Endothelial cell of umbilical vein (primary cell): ENCODE data around the gene OR1J4. TPM values are rescaled to one million over a fixed set of nuclear protein-coding genes. Genes with fewer than 3 reads are reported as not detected.

Experiments used
- BruUV-seq: library from RNA; stranded (reverse); fragments of 400-500 nt; replicated peaks from 2 replicates; lab custom pipeline; 2021; lab: Mats Ljungman, UMichigan
- CTCF ChIA-PET: fragments of 300-600, 350-600 bp; sonication (Branson Sonifier 250); formaldehyde crosslinking; loops from one replicate; lab custom pipeline; 2021; ENCODE audit warnings: antibody characterized with exemption, inconsistent platforms; lab: Charles Lee
- POLR2A ChIA-PET: fragments of 300-600, 350-600 bp; sonication (Branson Sonifier 250); formaldehyde crosslinking; loops from one replicate; lab custom pipeline; 2021; ENCODE audit warnings: antibody characterized with exemption, inconsistent platforms; lab: Charles Lee
- DNase-seq: peaks from one replicate; pipeline ENCODE4 v3.0.0-alpha.2; 2011; ENCODE audit warnings: low read depth, low spot score
- FAIRE-seq: peaks from 2 replicates; lab custom pipeline; 2011; peaks lifted over from hg19 to GRCh38; lab: Jason Lieb, UNC
- H2AFZ ChIP-seq: 2 replicates; pipeline ENCODE4 v1.6.0; 2012; ENCODE audit warnings: low read depth, low read length, control low read depth, inconsistent platforms
- H3K27ac ChIP-seq: 2 replicates; pipeline ENCODE4 v1.5.1; 2011; ENCODE audit warnings: low read depth, mild to moderate bottlenecking, control low read depth, low read length, moderate library complexity; ENCODE audit not compliant: insufficient read depth
- H3K27me3 ChIP-seq, 2 experiments: 2 replicates each; pipeline versions ENCODE4 v1.6.0 to v1.6.1; 2011; ENCODE audit warnings: low read length in 2 of 2, mixed read lengths in 1 of 2; ENCODE audit not compliant: control insufficient read depth in 2 of 2, insufficient read depth in 2 of 2
- H3K36me3 ChIP-seq, 2 experiments: 2 replicates in 1 of 2; 3 replicates in 1 of 2; pipeline ENCODE4 v1.5.1; 2011; ENCODE audit warnings: low read length in 2 of 2, mild to moderate bottlenecking in 1 of 2, moderate library complexity in 1 of 2; ENCODE audit not compliant: control insufficient read depth in 2 of 2, insufficient read depth in 2 of 2; ENCODE audit errors: extremely low read depth in 1 of 2
- H3K4me1 ChIP-seq: 3 replicates; pipeline ENCODE4 v1.5.1; 2011; ENCODE audit warnings: mild to moderate bottlenecking, low read length; ENCODE audit not compliant: control insufficient read depth, insufficient read depth; ENCODE audit errors: extremely low read depth
- H3K4me2 ChIP-seq: 2 replicates; pipeline ENCODE4 v1.6.1; 2011; ENCODE audit warnings: low read length, control low read depth, mixed read lengths; ENCODE audit not compliant: insufficient read depth
- H3K4me3 ChIP-seq, 3 experiments: fragments of 200-600 bp in 1 of 3; sonication (generic), shearing (Covaris generic) in 1 of 3; replicated peaks in 1 of 3; 2 replicates each; pipeline ENCODE4 v1.5.1; 2011 to 2016; ENCODE audit warnings: control low read depth in 3 of 3, low read length in 3 of 3, mild to moderate bottlenecking in 2 of 3, inconsistent platforms in 1 of 3, low read depth in 1 of 3, moderate library complexity in 1 of 3; ENCODE audit not compliant: insufficient read depth in 1 of 3
- H3K79me2 ChIP-seq: 2 replicates; pipeline ENCODE4 v1.6.0; 2012; ENCODE audit warnings: low read length, inconsistent platforms; ENCODE audit not compliant: control insufficient read depth, insufficient read depth
- H3K9ac ChIP-seq: replicated peaks from 2 replicates; pipeline ENCODE3; 2011; ENCODE audit warnings: low read length, control low read depth; ENCODE audit not compliant: insufficient read depth; ENCODE audit errors: extremely low read depth
- H3K9me1 ChIP-seq: replicated peaks from 3 replicates; pipeline ENCODE4 v1.6.0; 2011; ENCODE audit warnings: mild to moderate bottlenecking, low read length; ENCODE audit not compliant: control insufficient read depth, insufficient read depth; ENCODE audit errors: extremely low read depth
- H3K9me3 ChIP-seq: replicated peaks from 2 replicates; pipeline ENCODE4 v1.5.1; 2012; ENCODE audit warnings: low read length, inconsistent platforms; ENCODE audit not compliant: control insufficient read depth, insufficient read depth
- H4K20me1 ChIP-seq: replicated peaks from 2 replicates; pipeline ENCODE3; 2011; ENCODE audit warnings: mild to moderate bottlenecking, low read length; ENCODE audit not compliant: control insufficient read depth, insufficient read depth; ENCODE audit errors: extremely low read depth
- EZH2 ChIP-seq: IDR thresholded peaks from 2 replicates; pipeline ENCODE4 v1.6.1; 2012; ENCODE audit warnings: borderline replicate concordance, low read depth, mild to moderate bottlenecking, moderate library complexity, low read length, inconsistent platforms; ENCODE audit not compliant: severe bottlenecking
- FOS ChIP-seq: IDR thresholded peaks from 2 replicates; pipeline ENCODE4 v1.6.1; 2011; ENCODE audit warnings: mild to moderate bottlenecking, low read length, moderate library complexity, borderline replicate concordance; ENCODE audit not compliant: insufficient read depth
- GATA2 ChIP-seq: IDR thresholded peaks from 2 replicates; pipeline ENCODE4 v1.7.0; 2011; ENCODE audit warnings: low read depth, mild to moderate bottlenecking, moderate library complexity, mixed read lengths, low read length; ENCODE audit not compliant: insufficient read length, insufficient read depth
- JUN ChIP-seq: IDR thresholded peaks from 2 replicates; pipeline ENCODE4 v1.6.1; 2011; ENCODE audit warnings: borderline replicate concordance, low read depth; ENCODE audit not compliant: insufficient read length, insufficient read depth
- MYC ChIP-seq: IDR thresholded peaks from one replicate; pipeline ENCODE4 v1.6.1; 2011; ENCODE audit warnings: mild to moderate bottlenecking, low read depth, low read length
- POLR2A ChIP-seq: IDR thresholded peaks from 2 replicates; pipeline ENCODE4 v1.6.1; 2012; ENCODE audit warnings: low read depth, mild to moderate bottlenecking, control low read depth, low read length
- POLR2AphosphoS5 ChIP-seq: IDR thresholded peaks from 2 replicates; pipeline ENCODE4 v1.6.1; 2012; ENCODE audit warnings: low read depth, mild to moderate bottlenecking, control low read depth, low read length, moderate library complexity; ENCODE audit not compliant: insufficient read depth
- dilution Hi-C: fragments of 300-500 bp; cut with MboI; formaldehyde crosslinking; loops from one replicate; pipeline ENCODE4 v1.15.0; 2019; ENCODE audit warnings: low sequenced_read_pairs; ENCODE audit not compliant: extremely low pct_ligation_motif_present
- intact Hi-C: fragments of 100-400 bp; cut with micrococcal nuclease; formaldehyde crosslinking; loops from one replicate; pipeline ENCODE4 v1.10.0; 2022
- polyA plus RNA-seq, 4 experiments: library from polyadenylated mRNA; depleted of rRNA in 3 of 4; stranded (reverse) in 3 of 4; unstranded in 1 of 4; fragments of >200 nt; gene quantifications; 2 replicates each; pipeline versions ENCODE4 v1.2.1 to v1.2.3, GENCODE V29; 2011 to 2012; ENCODE audit warnings: missing spikeins in 1 of 4
- total RNA-seq: library from RNA; stranded (reverse); gene quantifications from 2 replicates; pipeline ENCODE4 v1.2.3, GENCODE V29; 2021
- TF ChIP-seq, protein P1 (sequence below): IDR thresholded peaks from 2 replicates; pipeline ENCODE4 v1.6.1; 2011; ENCODE audit not compliant: insufficient read depth, insufficient read length
- TF ChIP-seq, protein P2 (sequence below), 2 donors: IDR thresholded peaks; 1 replicate in 1 of 2; 2 replicates in 1 of 2; pipeline ENCODE4 v1.5.1; 2011; ENCODE audit warnings: low read length in 2 of 2, mild to moderate bottlenecking in 2 of 2, moderate library complexity in 2 of 2, control low read depth in 1 of 2, inconsistent platforms in 1 of 2, low read depth in 1 of 2; ENCODE audit not compliant: insufficient read depth in 1 of 2; ENCODE audit errors: extremely low read depth in 1 of 2

The OR1J4 gene
- total and polyA plus RNA-seq, 2 donors (not counting 3 experiments of a cell fraction or from before 2014, with no cell fraction given), result not detected

- no peak overlapping the region for H2AFZ ChIP-seq
- no peaks in the 10 kb centered on the region for H3K79me2 ChIP-seq
- DNase-seq, result no peak
- H3K36me3 ChIP-seq, result no peaks in the 10 kb centered on the region
- no peaks in the 10 kb centered on the region for H3K9me1 ChIP-seq
- CTCF ChIA-PET, result interaction anchor here (1.4 to 3.8 kb wide), 2 partner anchors 11 to 19 kb away, joined by 3 to 26 read pairs; no protein-coding TSS in a partner anchor
- POLR2A ChIA-PET, result no interaction called here
- FAIRE-seq, result no peak
- H3K4me2 ChIP-seq, result no peak overlapping the region
- dilution Hi-C loops (no loop called here), intact Hi-C loops (no loop called here)
- H3K4me1 ChIP-seq, result no peaks in the 10 kb centered on the region
- no peaks in the 10 kb centered on the region for H4K20me1 ChIP-seq
- H3K4me3 ChIP-seq, result no peak overlapping the region
- no peak overlapping the region for H3K9ac ChIP-seq
- H3K27ac ChIP-seq, result no peak overlapping the region
- peaks cover 6 to 8% of the 10 kb centered on the region in 2 experiments for H3K27me3 ChIP-seq
- H3K9me3 ChIP-seq, result no peaks in the 10 kb centered on the region
- no TSS peak for BruUV-seq
- TF ChIP-seq EZH2 (no peak), POLR2AphosphoS5 (no peak), MYC (no peak), POLR2A (no peak), GATA2 (no peak), JUN (no peak), FOS (no peak)
- TF ChIP-seq, protein P1, sequence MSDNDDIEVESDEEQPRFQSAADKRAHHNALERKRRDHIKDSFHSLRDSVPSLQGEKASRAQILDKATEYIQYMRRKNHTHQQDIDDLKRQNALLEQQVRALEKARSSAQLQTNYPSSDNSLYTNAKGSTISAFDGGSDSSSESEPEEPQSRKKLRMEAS, result no peak
- TF ChIP-seq, protein P2, sequence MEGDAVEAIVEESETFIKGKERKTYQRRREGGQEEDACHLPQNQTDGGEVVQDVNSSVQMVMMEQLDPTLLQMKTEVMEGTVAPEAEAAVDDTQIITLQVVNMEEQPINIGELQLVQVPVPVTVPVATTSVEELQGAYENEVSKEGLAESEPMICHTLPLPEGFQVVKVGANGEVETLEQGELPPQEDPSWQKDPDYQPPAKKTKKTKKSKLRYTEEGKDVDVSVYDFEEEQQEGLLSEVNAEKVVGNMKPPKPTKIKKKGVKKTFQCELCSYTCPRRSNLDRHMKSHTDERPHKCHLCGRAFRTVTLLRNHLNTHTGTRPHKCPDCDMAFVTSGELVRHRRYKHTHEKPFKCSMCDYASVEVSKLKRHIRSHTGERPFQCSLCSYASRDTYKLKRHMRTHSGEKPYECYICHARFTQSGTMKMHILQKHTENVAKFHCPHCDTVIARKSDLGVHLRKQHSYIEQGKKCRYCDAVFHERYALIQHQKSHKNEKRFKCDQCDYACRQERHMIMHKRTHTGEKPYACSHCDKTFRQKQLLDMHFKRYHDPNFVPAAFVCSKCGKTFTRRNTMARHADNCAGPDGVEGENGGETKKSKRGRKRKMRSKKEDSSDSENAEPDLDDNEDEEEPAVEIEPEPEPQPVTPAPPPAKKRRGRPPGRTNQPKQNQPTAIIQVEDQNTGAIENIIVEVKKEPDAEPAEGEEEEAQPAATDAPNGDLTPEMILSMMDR (IDR thresholded peaks at IDR 0.05; ENCODE audit: extremely low read depth in 1 of 2, insufficient read depth in 1 of 2, low read depth in 1 of 2, low read length in 2 of 2), result no peak
These were observed 39.9 kb upstream of the OR1J4 start for GRCh38 chr9:122479062-122479461.
